Chondrocyte (in vitro differentiated cells): ENCODE measurements around the gene BMP8B. TPM values are rescaled to one million over a fixed set of nuclear protein-coding genes. Genes with fewer than 3 reads are reported as not detected.
A peak's percentile ranks its signal among the peaks of the same experiment; 100 is the strongest.

Experiments used
- DNase-seq: peaks from one replicate; pipeline ENCODE4 v3.0.0; 2021; ENCODE audit warnings: mixed read lengths, low spot score
- H3K27ac Mint-ChIP-seq: one replicate; pipeline ENCODE4 v1.8.0; 2021; ENCODE audit warnings: mild to moderate bottlenecking, moderate library complexity, mixed read lengths; ENCODE audit not compliant: unreplicated experiment
- H3K27me3 Mint-ChIP-seq: 2 replicates; pipeline ENCODE4 v1.8.0; 2021; ENCODE audit warnings: low read depth, mixed read lengths
- H3K36me3 Mint-ChIP-seq: 2 replicates; pipeline ENCODE4 v1.8.0; 2021; ENCODE audit warnings: low read depth, mixed read lengths
- H3K4me1 Mint-ChIP-seq: 2 replicates; pipeline ENCODE4 v1.8.0; 2021; ENCODE audit warnings: low read depth, mild to moderate bottlenecking, mixed read lengths
- H3K4me3 Mint-ChIP-seq: one replicate; pipeline ENCODE4 v1.8.0; 2021; ENCODE audit warnings: mild to moderate bottlenecking, moderate library complexity, mixed read lengths; ENCODE audit not compliant: unreplicated experiment
- H3K9me3 Mint-ChIP-seq: 2 replicates; pipeline ENCODE4 v1.8.0; 2021; ENCODE audit warnings: low read depth, mixed read lengths
- CTCF ChIP-seq: fragments of 200-600 bp; sonication (generic); IDR thresholded peaks from 2 replicates; pipeline ENCODE4 v1.5.0; 2021; ENCODE audit warnings: antibody characterized with exemption, mild to moderate bottlenecking, moderate library complexity
- long read RNA-seq: library from polyadenylated mRNA; stranded (forward); transcript quantifications from one replicate; pipeline ENCODE4 v2.0.0, GENCODE V29; 2021
- total RNA-seq: library from RNA; stranded (reverse); gene quantifications from 3 replicates; pipeline ENCODE4 v1.2.1, GENCODE V29; 2021

The BMP8B gene
- total RNA-seq: 0.07 to 0.25 TPM (median 0.18 TPM) in 3 replicates
- long read RNA-seq: 0 reads

- H3K9me3 Mint-ChIP-seq: no peaks in the 10 kb centered on the region
- H3K27me3 Mint-ChIP-seq: peaks cover 48% of the 10 kb centered on the region
- no peak for TF ChIP-seq CTCF
These were observed at the start of gene BMP8B for GRCh38 chr1:39788758-39789570. Gene BMP8B (minus strand): TSS chr1:39788865. CDS start chr1:39788485, 380 bp downstream.

GRCh38 chr1:39836595-39837110 lies 48.0 kb upstream of the BMP8B start:
- peaks cover 28% of the 10 kb centered on the region for H3K36me3 Mint-ChIP-seq
- no peaks in the 10 kb centered on the region for H3K27me3 Mint-ChIP-seq
- H3K9me3 Mint-ChIP-seq: no peaks in the 10 kb centered on the region
- H3K4me1 Mint-ChIP-seq: no peaks in the 10 kb centered on the region
- no peak overlapping the region for H3K27ac Mint-ChIP-seq
- DNase-seq: no peak
- H3K4me3 Mint-ChIP-seq: no peak overlapping the region
- TF ChIP-seq CTCF: no peak

More at GRCh38 chr1:39788758-39789570, at the start of gene BMP8B:
- no peak within 1 kb of the TSS for H3K27ac Mint-ChIP-seq
- H3K4me1 Mint-ChIP-seq: peaks cover 3% of the 10 kb centered on the region
- H3K36me3 Mint-ChIP-seq: no peaks in the 10 kb centered on the region
- no peak for DNase-seq
- peak within 1 kb of the TSS; percentile 54 for H3K4me3 Mint-ChIP-seq

GRCh38 chr1:39835935-39836594 lies 47.4 kb upstream of the BMP8B start:
- Mint-ChIP-seq H3K4me1 (no peaks in the 10 kb centered on the region), H3K9me3 (no peaks in the 10 kb centered on the region), H3K36me3 (peaks cover 22% of the 10 kb centered on the region), H3K27me3 (no peaks in the 10 kb centered on the region), H3K4me3 (no peak overlapping the region), H3K27ac (no peak overlapping the region)
- DNase-seq: no peak
- TF ChIP-seq CTCF: no peak

- no peak for TF ChIP-seq CTCF
- no peak overlapping the region for H3K27ac Mint-ChIP-seq
- no peak for DNase-seq
- no peaks in the 10 kb centered on the region for H3K9me3 Mint-ChIP-seq
- H3K4me1 Mint-ChIP-seq: no peaks in the 10 kb centered on the region
- peaks cover 18% of the 10 kb centered on the region for H3K36me3 Mint-ChIP-seq
- H3K27me3 Mint-ChIP-seq: no peaks in the 10 kb centered on the region
- no peak overlapping the region for H3K4me3 Mint-ChIP-seq
These were observed 46.4 kb upstream of the BMP8B start for GRCh38 chr1:39835110-39835509.

GRCh38 chr1:39833621-39834385 lies 45.1 kb upstream of the BMP8B start:
- H3K36me3 Mint-ChIP-seq: peaks cover 9% of the 10 kb centered on the region
- no peak for DNase-seq
- H3K4me3 Mint-ChIP-seq: no peak overlapping the region
- TF ChIP-seq CTCF: no peak
- no peak overlapping the region for H3K27ac Mint-ChIP-seq
- H3K4me1 Mint-ChIP-seq: no peaks in the 10 kb centered on the region
- no peaks in the 10 kb centered on the region for H3K9me3 Mint-ChIP-seq
- H3K27me3 Mint-ChIP-seq: no peaks in the 10 kb centered on the region
